Skeletal muscle tissue (tissue), 4 donors: ENCODE data around the gene FTL. TPM values are rescaled to one million over a fixed set of nuclear protein-coding genes. Genes with fewer than 3 reads are reported as not detected.

Experiments used
- H3K27ac ChIP-seq: one replicate; pipeline ENCODE4 v1.7.0; 2013; ENCODE audit warnings: mild to moderate bottlenecking, low read depth, low read length, inconsistent platforms
- H3K27me3 ChIP-seq, 3 donors: one replicate each; pipeline ENCODE4 v1.7.0; 2013; ENCODE audit warnings: low read length in 3 of 3; ENCODE audit not compliant: control insufficient read depth in 3 of 3, insufficient read depth in 3 of 3
- H3K36me3 ChIP-seq, 3 donors: one replicate each; pipeline ENCODE4 v1.7.0; 2013; ENCODE audit warnings: low read length in 3 of 3; ENCODE audit not compliant: control insufficient read depth in 3 of 3, insufficient read depth in 3 of 3
- H3K4me1 ChIP-seq, 3 donors: one replicate each; pipeline ENCODE4 v1.7.0; 2013; ENCODE audit warnings: low read length in 3 of 3, mild to moderate bottlenecking in 3 of 3; ENCODE audit not compliant: control insufficient read depth in 3 of 3, insufficient read depth in 3 of 3
- H3K4me3 ChIP-seq, 3 donors: one replicate each; pipeline ENCODE4 v1.7.0; 2013; ENCODE audit warnings: low read length in 3 of 3
- H3K9ac ChIP-seq, 3 donors: one replicate each; pipeline ENCODE4 v1.7.0; 2013; ENCODE audit warnings: low read length in 3 of 3, mild to moderate bottlenecking in 3 of 3, moderate library complexity in 2 of 3, low read depth in 1 of 3
- H3K9me3 ChIP-seq, 3 donors: one replicate each; pipeline ENCODE4 v1.7.0; 2013; ENCODE audit warnings: low read length in 3 of 3; ENCODE audit not compliant: control insufficient read depth in 3 of 3
- total RNA-seq: library from RNA; depleted of rRNA; stranded (reverse); fragments of >200 nt; gene quantifications from one replicate; pipeline ENCODE4 v1.2.3, GENCODE V29; 2014
- donor health status: Osteomylitis.

The FTL gene
- total RNA-seq, 1 donor from 2014 or later: 470 TPM

DNA sequence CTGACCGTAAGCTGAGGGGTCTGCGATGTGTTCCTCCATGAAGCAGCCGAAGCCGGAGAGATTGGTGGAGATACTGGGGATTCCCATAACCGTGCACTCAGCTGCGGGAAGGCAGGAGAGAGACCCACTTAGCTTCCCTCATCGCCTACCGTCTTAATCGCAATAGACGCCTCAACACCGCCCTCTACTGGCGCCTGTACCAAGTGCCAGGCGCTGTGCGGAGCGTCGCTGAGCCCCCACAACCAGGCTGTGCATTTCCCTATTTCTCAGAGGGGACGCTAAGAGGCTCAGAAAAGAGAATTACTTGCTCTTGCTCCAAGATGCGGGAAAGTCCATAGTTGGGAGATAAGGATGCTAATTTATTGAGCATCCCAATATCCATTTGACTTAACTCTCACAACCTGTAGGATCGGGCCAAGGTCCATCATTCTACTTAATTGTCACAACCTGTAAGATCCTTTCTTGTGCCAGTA lies 5.8 kb downstream of the FTL start:
- no peaks in the 10 kb centered on the region for H3K9me3 ChIP-seq
- no peaks in the 10 kb centered on the region for H3K27me3 ChIP-seq
- H3K9ac ChIP-seq: no peak overlapping the region
- no peak overlapping the region for H3K4me3 ChIP-seq
- no peak overlapping the region for H3K27ac ChIP-seq
- peaks cover 36 to 50% (median 44%) of the 10 kb centered on the region in 3 donors for H3K4me1 ChIP-seq
- peaks cover 57 to 62% (median 61%) of the 10 kb centered on the region in 3 donors for H3K36me3 ChIP-seq

DNA sequence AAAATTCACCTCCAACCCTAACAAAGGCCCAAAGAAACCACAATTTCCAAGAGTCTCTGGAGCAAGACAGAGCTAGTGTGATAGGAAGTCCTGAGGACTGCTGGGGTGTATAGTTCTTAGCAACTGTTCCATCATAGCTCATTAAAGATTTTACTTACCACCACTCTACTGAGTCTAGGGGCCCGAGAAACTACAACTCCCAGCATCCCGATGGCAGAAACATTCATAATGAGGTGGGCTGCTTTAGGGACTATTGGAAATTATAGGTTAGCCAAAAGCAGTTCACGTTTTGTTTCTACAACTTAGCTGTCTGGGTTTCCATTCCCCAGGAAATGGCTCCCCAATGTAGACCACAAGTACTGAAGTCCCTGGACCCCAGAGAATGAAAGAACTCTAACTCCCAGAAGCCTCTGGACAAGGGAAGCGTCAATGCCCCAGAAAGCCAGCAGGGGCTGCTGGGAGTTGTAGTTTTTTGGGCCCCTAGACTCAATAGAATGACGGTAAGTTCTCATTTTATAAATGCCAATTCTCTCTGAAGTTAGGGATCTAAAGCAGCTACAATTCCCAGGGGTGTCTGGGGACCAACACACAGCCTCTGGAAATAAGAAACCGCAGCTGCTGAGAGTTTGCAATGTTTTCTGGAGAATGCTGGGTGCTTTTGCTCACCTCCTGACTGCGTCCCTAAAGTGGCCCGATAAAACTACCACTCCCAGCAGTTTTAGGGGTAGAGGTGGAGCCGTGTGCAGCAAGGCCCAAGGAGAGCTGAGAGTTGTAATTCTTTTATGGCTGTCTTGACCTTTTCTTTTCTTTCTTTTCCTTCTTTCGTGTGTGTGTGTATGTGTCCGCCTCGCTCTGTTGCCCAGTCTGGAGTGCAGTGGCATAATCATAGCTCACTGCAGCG lies 11.1 kb downstream of the FTL start:
- H3K4me1 ChIP-seq: peaks cover 9 to 19% (median 16%) of the 10 kb centered on the region in 3 donors
- H3K27me3 ChIP-seq: no peaks in the 10 kb centered on the region
- H3K4me3 ChIP-seq: no peak overlapping the region
- no peak overlapping the region for H3K9ac ChIP-seq
- H3K27ac ChIP-seq: peak overlapping the region; percentile 94
- H3K36me3 ChIP-seq: peaks cover 24 to 37% (median 31%) of the 10 kb centered on the region in 3 donors
- H3K9me3 ChIP-seq: no peaks in the 10 kb centered on the region

DNA sequence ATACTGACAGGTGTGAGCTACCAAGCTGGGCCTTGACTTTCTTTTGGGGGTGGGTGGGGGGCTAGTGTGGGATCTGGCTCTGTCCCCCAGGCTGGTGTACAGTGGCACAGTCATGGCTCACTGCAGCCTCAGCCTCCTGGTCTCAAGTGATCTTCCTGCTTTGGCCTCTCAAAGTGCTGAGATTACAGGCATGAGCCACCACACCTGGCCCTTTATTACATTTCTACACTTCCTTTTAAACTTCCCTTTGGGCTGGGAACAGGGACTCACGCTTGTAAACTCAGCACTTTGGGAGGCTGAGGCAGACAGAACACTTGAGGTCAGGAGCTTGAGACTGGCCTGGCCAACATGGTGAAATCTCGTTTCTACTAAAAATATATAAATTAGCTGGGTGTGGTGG lies 12.0 kb downstream of the FTL start:
- Histone ChIP-seq H3K9ac (no peak overlapping the region), H3K4me3 (no peak overlapping the region), H3K36me3 (peaks cover 32 to 42% (median 35%) of the 10 kb centered on the region in 3 donors), H3K27me3 (no peaks in the 10 kb centered on the region), H3K4me1 (peaks cover 9 to 26% (median 17%) of the 10 kb centered on the region in 3 donors), H3K9me3 (no peaks in the 10 kb centered on the region), H3K27ac (peak overlapping the region; percentile 94)

DNA sequence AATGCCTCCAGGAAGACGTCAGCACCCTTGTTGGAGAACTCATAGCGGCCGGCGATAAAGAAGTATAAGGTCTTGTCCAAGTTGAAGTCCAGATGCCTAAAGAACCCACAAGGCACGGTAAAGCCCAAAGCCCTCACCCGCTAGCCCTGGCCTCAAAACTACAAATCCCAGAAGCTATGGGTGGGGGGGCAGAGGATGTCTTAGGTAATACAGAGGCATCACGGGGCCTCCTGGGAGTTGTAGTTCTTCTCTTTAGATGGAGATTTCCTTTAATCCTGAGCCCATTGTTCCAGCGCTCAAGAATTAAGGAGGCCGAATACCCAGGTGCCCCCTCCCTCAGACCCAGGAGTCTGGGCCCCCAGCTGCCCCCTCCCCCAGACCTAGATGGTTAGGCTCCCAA lies 17.2 kb downstream of the FTL start:
- peaks cover 45 to 55% (median 47%) of the 10 kb centered on the region in 3 donors for H3K36me3 ChIP-seq

DNA sequence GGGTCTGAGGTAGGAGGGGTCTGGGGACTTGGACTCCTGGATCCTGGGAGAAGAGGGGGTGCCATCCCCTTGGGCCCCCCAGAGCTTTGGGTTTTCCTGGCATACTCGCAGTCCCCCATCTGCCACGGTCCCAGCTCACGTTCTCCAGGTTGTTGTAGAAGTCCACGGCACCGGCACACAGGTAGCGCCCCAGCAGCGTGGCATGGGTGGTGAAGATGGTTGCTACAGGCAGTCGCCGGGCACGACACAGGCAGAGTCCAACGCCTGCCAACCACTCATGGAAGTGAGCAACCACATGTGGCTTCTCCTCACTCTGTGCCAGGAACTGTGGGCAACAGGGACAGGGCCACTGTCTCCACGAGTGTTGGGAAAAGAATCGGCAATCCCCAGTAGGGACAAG lies 20.6 kb downstream of the FTL start:
- Histone ChIP-seq H3K27ac (peak overlapping the region; percentile 98), H3K9me3 (no peaks in the 10 kb centered on the region), H3K4me3 (no peak overlapping the region), H3K36me3 (peaks cover 45 to 60% (median 52%) of the 10 kb centered on the region in 3 donors), H3K4me1 (peaks cover 36 to 67% (median 55%) of the 10 kb centered on the region in 3 donors), H3K9ac (peak overlapping the region in 1 of 3 donors; percentile 50), H3K27me3 (no peaks in the 10 kb centered on the region)

More for the DNA sequence above, 17.2 kb downstream of the FTL start:
- no peak overlapping the region for H3K4me3 ChIP-seq
- no peak overlapping the region for H3K9ac ChIP-seq
- peak overlapping the region; percentile 67 for H3K27ac ChIP-seq
- no peaks in the 10 kb centered on the region for H3K27me3 ChIP-seq
- H3K4me1 ChIP-seq: peaks cover 20 to 47% (median 39%) of the 10 kb centered on the region in 3 donors
- no peaks in the 10 kb centered on the region for H3K9me3 ChIP-seq

DNA sequence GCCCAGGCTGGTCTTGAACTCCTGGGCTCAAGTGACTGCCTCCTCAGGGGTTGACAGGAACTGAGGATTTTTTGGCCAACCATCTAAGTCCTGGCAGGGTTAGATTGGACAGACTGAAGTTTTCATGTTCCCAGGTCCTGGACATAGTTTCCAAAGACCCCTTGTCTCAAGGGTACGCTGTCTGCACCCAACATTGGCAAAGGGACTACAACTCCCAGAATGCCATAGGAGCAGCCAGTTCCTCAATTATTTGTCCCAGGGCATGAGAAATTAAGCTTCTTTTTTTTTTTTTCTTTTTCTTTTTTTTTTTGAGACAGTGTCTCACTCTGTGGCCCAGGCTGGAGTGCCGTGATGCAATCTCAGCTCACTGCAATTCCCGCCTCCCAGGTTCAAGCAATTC lies 21.1 kb downstream of the FTL start:
- Histone ChIP-seq H3K4me1 (peaks cover 41 to 72% (median 60%) of the 10 kb centered on the region in 3 donors), H3K27ac (peak overlapping the region; percentile 98), H3K36me3 (peaks cover 49 to 60% (median 55%) of the 10 kb centered on the region in 3 donors), H3K9me3 (no peaks in the 10 kb centered on the region), H3K4me3 (no peak overlapping the region), H3K27me3 (no peaks in the 10 kb centered on the region), H3K9ac (peak overlapping the region in 1 of 3 donors; percentile 50)

DNA sequence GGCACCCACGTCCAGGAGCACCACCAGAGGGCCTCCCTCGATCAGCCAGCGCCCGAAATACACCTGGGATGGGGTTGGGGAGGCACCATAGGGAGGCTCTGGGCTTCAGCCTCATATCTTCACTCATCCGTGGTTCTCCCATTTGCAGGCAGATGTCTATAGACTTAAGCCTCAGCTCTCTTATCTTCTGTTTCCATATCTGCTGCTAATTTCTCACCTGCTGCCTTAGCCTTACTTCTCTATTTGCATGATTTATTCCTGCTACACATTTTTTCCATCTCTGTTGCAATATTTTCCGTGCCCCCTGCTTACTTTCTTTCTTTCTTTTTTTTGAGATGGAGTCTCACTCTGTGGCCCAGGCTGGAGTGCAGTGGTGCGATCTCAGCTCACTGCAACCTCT lies 22.2 kb downstream of the FTL start:
- peaks cover 49 to 51% (median 50%) of the 10 kb centered on the region in 3 donors for H3K36me3 ChIP-seq
- H3K27me3 ChIP-seq: no peaks in the 10 kb centered on the region
- peak overlapping the region in 1 of 3 donors; percentile 45 for H3K9ac ChIP-seq
- H3K27ac ChIP-seq: peak overlapping the region; percentile 98
- H3K4me1 ChIP-seq: peaks cover 52 to 72% (median 66%) of the 10 kb centered on the region in 3 donors
- no peaks in the 10 kb centered on the region for H3K9me3 ChIP-seq
- peak overlapping the region in 1 of 3 donors; percentile 29 for H3K4me3 ChIP-seq

DNA sequence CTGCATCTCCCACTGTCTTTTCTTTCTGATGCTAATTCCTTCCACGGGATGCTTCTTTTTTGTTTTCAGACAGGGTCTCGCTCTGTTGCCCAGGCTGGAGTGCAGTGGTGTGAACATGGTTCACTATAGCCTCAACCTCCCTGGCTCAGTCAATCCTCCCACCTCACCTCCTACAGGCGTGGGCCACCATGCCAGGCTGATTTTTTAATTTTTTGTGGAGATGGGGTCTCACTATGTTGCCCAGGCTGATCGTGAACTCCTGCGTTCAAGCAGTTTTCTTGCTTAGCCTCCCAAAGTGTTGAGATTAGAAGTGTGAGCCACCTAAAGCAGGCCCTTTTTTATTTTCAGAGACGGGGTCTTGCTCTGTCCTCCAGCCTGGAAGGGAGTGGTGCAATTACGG lies 23.2 kb downstream of the FTL start:
- peak overlapping the region; percentile 98 for H3K27ac ChIP-seq
- H3K36me3 ChIP-seq: peaks cover 40 to 49% (median 46%) of the 10 kb centered on the region in 3 donors
- peaks cover 52 to 74% (median 65%) of the 10 kb centered on the region in 3 donors for H3K4me1 ChIP-seq

DNA sequence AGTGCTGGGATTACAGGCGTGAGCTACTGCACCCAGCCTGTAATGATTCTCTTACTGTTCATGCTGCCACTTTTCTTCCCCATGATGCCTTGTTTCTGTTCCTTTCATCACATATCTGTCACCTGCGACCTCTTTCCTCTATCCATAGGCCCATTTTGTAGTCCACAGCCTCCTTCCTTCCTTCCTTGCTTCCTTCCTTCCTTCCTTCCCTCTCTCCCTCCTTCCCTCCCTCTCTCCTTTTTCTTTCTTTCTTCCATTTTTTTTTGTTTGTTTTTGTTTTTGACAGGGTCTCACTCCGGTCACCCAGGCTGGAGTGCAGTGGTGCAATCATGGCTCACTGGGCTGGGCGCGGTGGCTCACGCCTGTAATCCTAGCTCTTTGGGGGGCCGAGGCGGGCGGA lies 23.8 kb downstream of the FTL start:
- Histone ChIP-seq H3K4me3 (no peak overlapping the region), H3K4me1 (peaks cover 52 to 74% (median 66%) of the 10 kb centered on the region in 3 donors), H3K36me3 (peaks cover 35 to 49% (median 41%) of the 10 kb centered on the region in 3 donors), H3K9me3 (no peaks in the 10 kb centered on the region), H3K27ac (peak overlapping the region; percentile 98), H3K9ac (peak overlapping the region in 1 of 3 donors; percentile 87), H3K27me3 (no peaks in the 10 kb centered on the region)

More for the DNA sequence above, 23.2 kb downstream of the FTL start:
- Histone ChIP-seq H3K27me3 (no peaks in the 10 kb centered on the region), H3K4me3 (no peak overlapping the region), H3K9me3 (no peaks in the 10 kb centered on the region), H3K9ac (peak overlapping the region in 1 of 3 donors; percentile 87)
